ENCODE results near the gene SLC6A8. TPM values are rescaled to one million over a fixed set of nuclear protein-coding genes. Genes with fewer than 3 reads are reported as not detected.

The SLC6A8 gene
- polyA plus RNA-seq, 1 donor = 139 TPM

- no peak overlapping the region for H3K27ac ChIP-seq (ENCODE audit: low read length)
- WGBS (ENCODE audit: insufficient coverage, low lambda C conversion rate) = no CpG with 5 or more reads among the region's 17 CpGs
- H3K27me3 ChIP-seq (ENCODE audit: control insufficient read depth, insufficient read depth, low read length) = peaks cover 48% of the 10 kb centered on the region
- no peak overlapping the region for H3K4me3 ChIP-seq (ENCODE audit: low read length)
- peaks cover 4% of the 10 kb centered on the region for H3K4me1 ChIP-seq (ENCODE audit: control insufficient read depth, insufficient read depth, low read length)
- H3K9me3 ChIP-seq (ENCODE audit: control insufficient read depth, low read depth, low read length) = peaks cover 6% of the 10 kb centered on the region
- no peak for DNase-seq
- H3K36me3 ChIP-seq (ENCODE audit: control insufficient read depth, insufficient read depth, low read length) = no peaks in the 10 kb centered on the region
Observed at GRCh38 chrX:153648358-153649177, 39.2 kb upstream of the SLC6A8 start.

GRCh38 chrX:153649178-153649914 is 38.4 kb upstream of the SLC6A8 start:
- H3K4me1 ChIP-seq (ENCODE audit: control insufficient read depth, insufficient read depth, low read length) = no peaks in the 10 kb centered on the region
- H3K36me3 ChIP-seq (ENCODE audit: control insufficient read depth, insufficient read depth, low read length) = no peaks in the 10 kb centered on the region
- no peak overlapping the region for H3K27ac ChIP-seq (ENCODE audit: low read length)
- no CpG with 5 or more reads among the region's 26 CpGs for WGBS (ENCODE audit: insufficient coverage, low lambda C conversion rate)
- no peak overlapping the region for H3K4me3 ChIP-seq (ENCODE audit: low read length)
- H3K27me3 ChIP-seq (ENCODE audit: control insufficient read depth, insufficient read depth, low read length) = peaks cover 43% of the 10 kb centered on the region
- no peak for DNase-seq
- H3K9me3 ChIP-seq (ENCODE audit: control insufficient read depth, low read depth, low read length) = peaks cover 3% of the 10 kb centered on the region

- Histone ChIP-seq H3K4me1 (ENCODE audit: control insufficient read depth, insufficient read depth, low read length) (no peaks in the 10 kb centered on the region), H3K36me3 (ENCODE audit: control insufficient read depth, insufficient read depth, low read length) (no peaks in the 10 kb centered on the region), H3K4me3 (ENCODE audit: low read length) (no peak overlapping the region), H3K27me3 (ENCODE audit: control insufficient read depth, insufficient read depth, low read length) (peaks cover 35% of the 10 kb centered on the region), H3K27ac (ENCODE audit: low read length) (no peak overlapping the region), H3K9me3 (ENCODE audit: control insufficient read depth, low read depth, low read length) (peaks cover 3% of the 10 kb centered on the region)
- no CpG with 5 or more reads among the region's 41 CpGs for WGBS (ENCODE audit: insufficient coverage, low lambda C conversion rate)
- DNase-seq = no peak
Observed at GRCh38 chrX:153649915-153650782, 37.6 kb upstream of the SLC6A8 start.

- DNase-seq = no peak
- Histone ChIP-seq H3K4me1 (ENCODE audit: control insufficient read depth, insufficient read depth, low read length) (no peaks in the 10 kb centered on the region), H3K27ac (ENCODE audit: low read length) (no peak overlapping the region), H3K4me3 (ENCODE audit: low read length) (no peak overlapping the region), H3K36me3 (ENCODE audit: control insufficient read depth, insufficient read depth, low read length) (no peaks in the 10 kb centered on the region), H3K9me3 (ENCODE audit: control insufficient read depth, low read depth, low read length) (peaks cover 3% of the 10 kb centered on the region), H3K27me3 (ENCODE audit: control insufficient read depth, insufficient read depth, low read length) (peaks cover 27% of the 10 kb centered on the region)
- no CpG with 5 or more reads among the region's 13 CpGs for WGBS (ENCODE audit: insufficient coverage, low lambda C conversion rate)
Observed at GRCh38 chrX:153650959-153651358, 36.8 kb upstream of the SLC6A8 start.

- H3K4me3 ChIP-seq (ENCODE audit: low read length) = no peak overlapping the region
- WGBS (ENCODE audit: insufficient coverage, low lambda C conversion rate) = no CpG with 5 or more reads among the region's 9 CpGs
- H3K27ac ChIP-seq (ENCODE audit: low read length) = no peak overlapping the region
- peaks cover 20% of the 10 kb centered on the region for H3K27me3 ChIP-seq (ENCODE audit: control insufficient read depth, insufficient read depth, low read length)
- no peaks in the 10 kb centered on the region for H3K4me1 ChIP-seq (ENCODE audit: control insufficient read depth, insufficient read depth, low read length)
- peaks cover 3% of the 10 kb centered on the region for H3K9me3 ChIP-seq (ENCODE audit: control insufficient read depth, low read depth, low read length)
- H3K36me3 ChIP-seq (ENCODE audit: control insufficient read depth, insufficient read depth, low read length) = no peaks in the 10 kb centered on the region
- DNase-seq = no peak
Observed at GRCh38 chrX:153651540-153652079, 36.1 kb upstream of the SLC6A8 start.

GRCh38 chrX:153653556-153653955 is 34.2 kb upstream of the SLC6A8 start:
- Histone ChIP-seq H3K4me3 (ENCODE audit: low read length) (no peak overlapping the region), H3K27me3 (ENCODE audit: control insufficient read depth, insufficient read depth, low read length) (peaks cover 7% of the 10 kb centered on the region), H3K4me1 (ENCODE audit: control insufficient read depth, insufficient read depth, low read length) (no peaks in the 10 kb centered on the region), H3K27ac (ENCODE audit: low read length) (no peak overlapping the region), H3K9me3 (ENCODE audit: control insufficient read depth, low read depth, low read length) (peaks cover 3% of the 10 kb centered on the region), H3K36me3 (ENCODE audit: control insufficient read depth, insufficient read depth, low read length) (no peaks in the 10 kb centered on the region)
- WGBS (ENCODE audit: insufficient coverage, low lambda C conversion rate) = no CpG with 5 or more reads among the region's 2 CpGs
- no peak for DNase-seq

GRCh38 chrX:153657161-153657560 is 30.6 kb upstream of the SLC6A8 start:
- Histone ChIP-seq H3K27ac (ENCODE audit: low read length) (no peak overlapping the region), H3K9me3 (ENCODE audit: control insufficient read depth, low read depth, low read length) (no peaks in the 10 kb centered on the region), H3K4me3 (ENCODE audit: low read length) (no peak overlapping the region), H3K36me3 (ENCODE audit: control insufficient read depth, insufficient read depth, low read length) (no peaks in the 10 kb centered on the region), H3K4me1 (ENCODE audit: control insufficient read depth, insufficient read depth, low read length) (no peaks in the 10 kb centered on the region), H3K27me3 (ENCODE audit: control insufficient read depth, insufficient read depth, low read length) (peaks cover 4% of the 10 kb centered on the region)
- DNase-seq = no peak
- WGBS (ENCODE audit: insufficient coverage, low lambda C conversion rate) = no CpG with 5 or more reads among the region's 9 CpGs

GRCh38 chrX:153659268-153659667 is 28.5 kb upstream of the SLC6A8 start:
- WGBS (ENCODE audit: insufficient coverage, low lambda C conversion rate) = no CpG with 5 or more reads among the region's 3 CpGs
- H3K36me3 ChIP-seq (ENCODE audit: control insufficient read depth, insufficient read depth, low read length) = no peaks in the 10 kb centered on the region

GRCh38 chrX:153662266-153662665 is 25.5 kb upstream of the SLC6A8 start:
- no peaks in the 10 kb centered on the region for H3K9me3 ChIP-seq (ENCODE audit: control insufficient read depth, low read depth, low read length)
- H3K27ac ChIP-seq (ENCODE audit: low read length) = no peak overlapping the region
- no peaks in the 10 kb centered on the region for H3K36me3 ChIP-seq (ENCODE audit: control insufficient read depth, insufficient read depth, low read length)
- peak overlapping the region; percentile 18 for H3K4me3 ChIP-seq (ENCODE audit: low read length)
- no CpG with 5 or more reads among the region's 31 CpGs for WGBS (ENCODE audit: insufficient coverage, low lambda C conversion rate)
- H3K27me3 ChIP-seq (ENCODE audit: control insufficient read depth, insufficient read depth, low read length) = peaks cover 10% of the 10 kb centered on the region
- peak in 1 of 2 donors; percentile 61 for DNase-seq
- no peaks in the 10 kb centered on the region for H3K4me1 ChIP-seq (ENCODE audit: control insufficient read depth, insufficient read depth, low read length)

More at GRCh38 chrX:153659268-153659667, 28.5 kb upstream of the SLC6A8 start:
- H3K4me3 ChIP-seq (ENCODE audit: low read length) = no peak overlapping the region
- peaks cover 8% of the 10 kb centered on the region for H3K27me3 ChIP-seq (ENCODE audit: control insufficient read depth, insufficient read depth, low read length)
- H3K27ac ChIP-seq (ENCODE audit: low read length) = no peak overlapping the region
- no peak for DNase-seq
- H3K4me1 ChIP-seq (ENCODE audit: control insufficient read depth, insufficient read depth, low read length) = no peaks in the 10 kb centered on the region
- H3K9me3 ChIP-seq (ENCODE audit: control insufficient read depth, low read depth, low read length) = no peaks in the 10 kb centered on the region
